GM12865 (cell line): ENCODE measurements around the gene RSPH3.

Experiments
- DNase-seq: peaks from one replicate; pipeline ENCODE4 v3.0.0; 2010; ENCODE audit warnings: low read depth
- H3K4me3 ChIP-seq: 2 replicates; pipeline ENCODE4 v1.5.1; 2011; ENCODE audit warnings: mild to moderate bottlenecking, low read depth, low read length, control low read depth
- TF ChIP-seq, protein P1 (sequence below): IDR thresholded peaks from 2 replicates; pipeline ENCODE4 v1.5.1; 2011; ENCODE audit warnings: low read length, control low read depth, low read depth, inconsistent platforms; ENCODE audit not compliant: insufficient read depth; ENCODE audit errors: missing control alignments

The RSPH3 gene

DNA sequence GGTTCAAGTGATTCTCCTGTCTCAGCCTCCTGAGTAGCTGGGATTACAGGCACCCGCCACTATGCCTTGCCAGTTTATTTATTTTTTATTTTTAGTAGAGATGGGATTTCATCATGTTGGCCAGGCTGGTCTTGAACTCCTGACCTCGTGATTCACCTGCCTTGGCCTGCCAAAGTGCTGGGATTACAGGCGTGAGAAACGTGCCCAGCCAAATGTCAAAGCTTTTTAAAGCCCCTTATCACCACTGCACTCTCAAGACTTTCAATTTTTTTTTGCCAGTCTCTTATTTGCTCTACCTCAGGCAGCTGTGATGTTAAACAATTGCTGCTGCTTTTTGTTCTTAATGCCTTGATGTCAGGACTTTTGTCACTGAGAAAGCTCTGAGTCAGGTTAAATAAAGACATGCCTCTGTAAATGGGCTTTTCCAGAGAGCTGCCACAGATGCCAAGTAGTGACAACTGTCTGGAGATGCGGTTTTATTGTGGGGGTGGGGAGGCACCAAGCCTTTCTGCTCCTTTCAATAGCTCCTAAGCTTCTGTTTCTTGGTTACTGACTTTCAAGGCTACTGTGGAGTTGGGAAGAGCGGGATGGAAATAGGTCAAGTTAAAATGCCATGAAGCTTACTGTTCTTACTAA, 29.2 kb downstream of the RSPH3 start:
- H3K4me3 ChIP-seq = no peak overlapping the region
- TF ChIP-seq, protein P1, sequence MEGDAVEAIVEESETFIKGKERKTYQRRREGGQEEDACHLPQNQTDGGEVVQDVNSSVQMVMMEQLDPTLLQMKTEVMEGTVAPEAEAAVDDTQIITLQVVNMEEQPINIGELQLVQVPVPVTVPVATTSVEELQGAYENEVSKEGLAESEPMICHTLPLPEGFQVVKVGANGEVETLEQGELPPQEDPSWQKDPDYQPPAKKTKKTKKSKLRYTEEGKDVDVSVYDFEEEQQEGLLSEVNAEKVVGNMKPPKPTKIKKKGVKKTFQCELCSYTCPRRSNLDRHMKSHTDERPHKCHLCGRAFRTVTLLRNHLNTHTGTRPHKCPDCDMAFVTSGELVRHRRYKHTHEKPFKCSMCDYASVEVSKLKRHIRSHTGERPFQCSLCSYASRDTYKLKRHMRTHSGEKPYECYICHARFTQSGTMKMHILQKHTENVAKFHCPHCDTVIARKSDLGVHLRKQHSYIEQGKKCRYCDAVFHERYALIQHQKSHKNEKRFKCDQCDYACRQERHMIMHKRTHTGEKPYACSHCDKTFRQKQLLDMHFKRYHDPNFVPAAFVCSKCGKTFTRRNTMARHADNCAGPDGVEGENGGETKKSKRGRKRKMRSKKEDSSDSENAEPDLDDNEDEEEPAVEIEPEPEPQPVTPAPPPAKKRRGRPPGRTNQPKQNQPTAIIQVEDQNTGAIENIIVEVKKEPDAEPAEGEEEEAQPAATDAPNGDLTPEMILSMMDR = no peak
- DNase-seq = no peak

DNA sequence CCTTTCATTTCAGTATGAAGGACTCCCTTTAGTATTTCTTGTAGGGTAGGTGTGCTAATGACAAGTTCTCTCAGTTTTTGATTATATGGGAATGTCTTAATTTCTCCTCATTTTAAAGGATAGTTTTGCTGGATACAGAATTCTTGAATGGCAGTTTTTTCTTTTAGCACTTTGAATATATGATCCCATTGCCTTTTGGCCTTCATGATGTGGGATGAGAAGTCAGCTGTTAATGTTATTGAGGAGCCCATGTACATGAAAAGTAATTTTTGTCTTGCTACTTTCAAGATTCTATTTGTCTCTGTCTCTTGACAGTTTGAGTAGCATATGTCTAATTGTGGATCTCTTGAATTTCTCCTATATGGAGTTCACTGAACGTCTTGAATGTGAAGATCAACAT, 30.9 kb downstream of the RSPH3 start:
- TF ChIP-seq, protein P1 = no peak
- H3K4me3 ChIP-seq = no peak overlapping the region
- DNase-seq = no peak

DNA sequence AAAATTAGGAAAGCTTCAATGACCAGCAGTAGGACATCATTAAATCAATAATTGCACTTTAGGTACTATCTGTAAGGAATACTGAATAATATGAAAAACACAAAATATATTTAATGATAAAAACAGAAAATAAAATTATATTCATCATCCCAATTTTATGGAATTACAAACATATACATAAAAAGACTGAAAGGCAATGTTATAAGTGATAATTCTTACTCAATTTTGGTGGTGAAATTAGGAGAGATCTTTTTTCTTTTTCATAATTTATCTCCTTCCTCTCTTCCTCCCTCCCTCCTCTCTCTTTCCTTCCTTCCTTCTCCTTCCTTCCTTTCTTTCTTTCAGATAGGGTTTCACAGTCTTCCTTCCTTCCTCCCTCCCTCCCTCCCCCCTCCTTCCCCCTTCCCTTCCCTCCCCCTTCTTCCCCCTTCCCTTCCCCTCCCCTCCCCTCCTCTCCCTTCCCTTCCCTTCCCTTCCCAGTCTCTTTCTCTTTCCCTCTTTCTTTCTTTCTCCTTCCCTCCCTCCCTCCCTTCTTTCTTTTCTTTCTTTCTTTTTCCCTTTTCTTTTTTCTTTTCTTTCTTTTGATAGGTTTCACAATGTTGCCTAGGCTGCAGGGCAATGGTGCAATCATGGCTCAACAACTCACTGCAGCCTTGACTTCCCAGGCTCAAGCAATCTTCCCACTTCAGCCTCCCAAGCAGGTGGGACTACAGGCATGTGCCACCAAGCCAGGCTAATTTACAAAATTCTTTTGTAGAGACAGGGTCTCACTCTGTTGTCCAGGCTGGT, 36.8 kb downstream of the RSPH3 start:
- TF ChIP-seq, protein P1 = no peak
- H3K4me3 ChIP-seq = no peak overlapping the region
- DNase-seq = no peak

DNA sequence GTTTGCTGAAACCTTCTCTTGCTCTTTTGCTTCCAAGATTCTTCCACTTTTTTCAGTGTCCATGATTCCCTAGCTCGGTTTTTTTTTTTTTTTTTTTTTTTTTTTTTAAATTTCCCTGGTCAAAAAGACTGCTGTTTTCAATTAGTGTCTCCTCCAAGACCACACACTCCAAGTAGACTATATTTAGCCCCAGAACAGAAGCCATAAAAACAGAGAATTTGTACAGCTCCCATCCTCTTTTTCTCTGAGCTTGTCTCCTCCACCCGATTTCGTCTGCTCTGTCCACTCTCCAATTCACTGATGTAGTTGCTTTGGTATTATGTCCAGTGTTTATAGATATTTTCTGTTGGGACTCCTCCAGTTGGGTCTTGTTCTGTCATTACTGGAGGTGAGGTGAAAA, 37.6 kb downstream of the RSPH3 start:
- no peak for DNase-seq
- H3K4me3 ChIP-seq = no peak overlapping the region
- TF ChIP-seq, protein P1 = no peak

DNA sequence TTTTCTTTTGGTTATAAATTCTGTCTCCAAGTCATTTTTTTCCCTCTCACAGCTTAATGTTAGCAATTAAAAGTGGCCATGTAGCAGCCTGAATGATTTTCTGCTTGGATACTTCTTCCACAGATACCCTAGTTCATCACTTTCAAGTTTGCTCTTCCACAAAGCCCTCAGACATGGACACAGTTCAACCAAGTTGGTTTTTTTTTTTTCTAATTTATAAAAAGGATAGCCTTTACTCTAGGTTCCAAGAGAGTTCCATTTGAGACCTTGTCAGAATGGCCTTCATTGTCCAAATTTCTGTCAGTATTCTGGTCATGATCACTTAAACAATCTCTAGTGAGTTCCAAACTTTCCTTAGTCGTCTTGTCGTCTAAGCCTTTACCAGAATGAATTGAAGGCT, 40.0 kb downstream of the RSPH3 start:
- DNase-seq = no peak
- no peak overlapping the region for H3K4me3 ChIP-seq
- TF ChIP-seq, protein P1 = no peak

DNA sequence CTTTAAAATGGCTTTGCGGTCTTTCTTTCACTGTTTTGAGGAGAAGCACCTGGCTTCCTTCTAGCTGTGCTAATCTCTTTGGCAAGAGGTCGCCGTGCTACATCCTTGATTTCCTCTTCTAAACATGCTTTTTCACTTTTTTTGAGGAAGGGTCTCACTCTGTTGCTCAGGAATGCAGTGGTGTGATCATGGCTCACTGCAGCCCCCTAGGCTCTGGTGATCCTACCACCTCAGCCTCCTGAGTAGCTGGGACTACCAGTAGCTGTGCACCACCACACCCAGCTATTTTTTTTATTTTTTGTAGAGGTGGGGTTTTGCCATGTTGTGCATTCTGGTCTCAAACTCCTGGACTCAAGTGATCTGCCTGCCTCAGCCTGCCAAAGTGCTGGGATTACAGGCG, 40.5 kb downstream of the RSPH3 start:
- no peak overlapping the region for H3K4me3 ChIP-seq
- DNase-seq = no peak

More for the DNA sequence above, 40.5 kb downstream of the RSPH3 start:
- TF ChIP-seq, protein P1 = no peak
